CD4-positive, alpha-beta T cell treated with Interferon alpha-2 for 1 hour (primary cell): Measurements from ENCODE around the gene MPV17L2.
A peak's percentile ranks its signal among the peaks of the same experiment; 100 is the strongest.

Experiments
- DNase-seq, 2 donors: peaks; one replicate each; pipeline ENCODE4 v3.0.0-alpha.2; 2020 to 2022

Gene MPV17L2

DNA sequence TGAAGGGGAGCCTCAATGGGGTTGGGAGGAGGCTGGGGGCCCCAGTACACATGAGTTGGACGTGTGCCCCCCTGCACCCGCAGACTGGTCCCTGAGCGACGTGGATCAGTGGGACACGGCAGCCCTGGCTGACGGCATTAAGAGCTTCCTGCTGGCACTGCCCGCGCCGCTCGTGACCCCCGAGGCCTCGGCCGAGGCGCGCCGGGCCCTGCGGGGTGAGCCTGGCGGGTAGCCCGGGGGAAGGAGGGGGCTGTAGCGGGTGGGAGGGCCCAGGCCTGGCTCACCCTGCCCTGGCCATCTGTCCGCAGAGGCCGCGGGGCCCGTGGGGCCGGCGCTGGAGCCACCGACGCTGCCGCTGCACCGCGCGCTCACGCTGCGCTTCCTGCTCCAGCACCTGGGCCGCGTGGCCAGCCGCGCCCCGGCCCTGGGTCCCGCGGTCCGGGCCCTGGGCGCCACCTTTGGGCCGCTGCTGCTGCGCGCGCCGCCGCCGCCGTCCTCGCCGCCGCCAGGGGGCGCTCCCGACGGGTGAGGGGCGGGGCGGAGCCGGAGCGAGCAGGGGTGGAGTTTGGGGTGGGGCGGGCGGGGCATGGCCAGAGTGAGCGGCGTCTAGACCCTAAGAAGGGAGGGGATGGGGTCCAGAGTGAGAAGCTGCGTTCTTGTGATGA is 31.9 kb upstream of the MPV17L2 start:
- peak; percentile 74 to 88 for DNase-seq

DNA sequence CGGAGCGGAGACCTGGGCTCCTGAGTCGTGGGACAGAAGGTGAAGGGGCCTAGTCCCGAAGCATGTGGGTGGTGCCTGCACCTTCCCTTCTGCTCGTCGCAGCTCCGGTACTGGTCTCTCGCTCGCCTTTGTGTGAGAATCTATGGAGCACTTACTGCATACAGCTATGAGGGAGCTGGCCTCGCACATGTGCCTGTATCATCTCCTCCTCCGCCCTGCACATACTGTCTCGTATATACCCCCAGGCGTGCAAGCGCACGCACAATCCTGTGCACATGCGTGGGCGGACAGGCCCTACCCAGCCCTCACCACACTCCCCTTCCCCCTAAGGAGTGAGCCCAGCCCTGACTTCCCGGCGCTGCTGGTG is 31.4 kb upstream of the MPV17L2 start:
- no peak for DNase-seq

DNA sequence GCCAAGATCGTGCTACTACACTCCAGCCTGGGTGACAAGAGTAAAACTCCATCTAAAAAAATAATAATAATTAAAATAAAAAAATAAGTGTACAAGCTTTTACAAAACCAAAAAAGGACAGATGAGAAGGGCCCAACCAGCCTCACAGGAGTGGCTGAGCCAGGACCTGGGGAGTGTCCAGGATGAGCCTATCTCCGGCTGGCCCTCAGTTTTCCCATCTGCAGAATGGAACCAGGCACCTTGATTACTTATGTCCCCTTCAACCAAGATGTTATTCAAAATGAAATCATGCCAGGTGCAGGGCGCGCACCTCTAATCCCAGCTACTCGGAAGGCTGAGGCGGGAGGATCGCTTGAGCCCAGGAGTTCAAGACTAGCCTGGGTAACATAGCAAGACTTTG is 28.9 kb upstream of the MPV17L2 start:
- DNase-seq = no peak

DNA sequence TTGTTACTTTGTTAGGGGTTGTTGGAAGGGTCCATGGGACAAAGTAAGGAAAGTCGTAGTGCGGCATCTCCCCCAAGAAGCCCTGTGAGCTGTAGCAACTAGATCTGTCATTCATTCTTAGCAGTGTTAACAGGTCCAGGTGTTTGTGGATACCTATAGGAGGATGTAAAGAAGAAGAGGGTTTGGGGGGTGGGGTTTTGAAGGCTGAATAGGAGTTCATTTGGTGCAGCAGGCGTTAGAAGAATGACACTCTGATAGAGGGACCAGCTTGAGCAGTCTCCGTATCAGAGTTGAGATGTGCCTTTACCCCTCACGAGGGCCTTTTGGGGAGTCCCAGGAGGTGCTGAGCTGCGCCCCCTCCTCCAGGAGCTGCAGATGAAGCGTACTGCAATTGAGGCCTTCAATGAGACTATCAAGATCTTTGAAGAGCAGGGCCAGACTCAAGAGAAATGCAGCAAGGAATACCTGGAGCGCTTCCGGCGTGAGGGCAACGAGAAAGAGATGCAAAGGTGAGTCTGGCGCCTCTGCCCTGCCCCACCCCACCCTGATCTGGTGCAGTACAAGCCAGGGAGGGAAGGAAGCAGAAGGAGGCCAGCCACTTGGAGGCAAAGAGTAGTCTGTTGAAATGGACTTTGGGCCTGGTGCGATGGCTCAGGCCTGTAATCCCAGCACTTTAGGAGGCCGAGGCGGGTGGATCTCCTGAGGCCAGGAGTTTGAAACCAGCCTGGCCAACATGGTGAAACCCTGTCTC is 27.0 kb upstream of the MPV17L2 start:
- no peak for DNase-seq

DNA sequence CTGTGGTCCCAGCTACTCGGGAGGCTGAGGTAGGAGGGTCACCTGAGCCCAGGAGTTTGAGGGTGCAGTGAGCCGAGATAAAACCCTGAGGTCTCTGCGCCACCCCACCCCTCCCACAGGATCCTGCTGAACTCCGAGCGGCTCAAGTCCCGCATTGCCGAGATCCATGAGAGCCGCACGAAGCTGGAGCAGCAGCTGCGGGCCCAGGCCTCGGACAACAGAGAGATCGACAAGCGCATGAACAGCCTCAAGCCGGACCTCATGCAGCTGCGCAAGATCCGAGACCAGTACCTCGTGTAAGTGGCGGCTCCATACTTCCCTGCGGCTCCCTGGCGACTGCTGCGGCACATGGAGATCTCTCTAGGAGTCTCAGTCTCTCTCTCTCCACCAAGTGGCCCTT is 26.0 kb upstream of the MPV17L2 start:
- no peak for DNase-seq

DNA sequence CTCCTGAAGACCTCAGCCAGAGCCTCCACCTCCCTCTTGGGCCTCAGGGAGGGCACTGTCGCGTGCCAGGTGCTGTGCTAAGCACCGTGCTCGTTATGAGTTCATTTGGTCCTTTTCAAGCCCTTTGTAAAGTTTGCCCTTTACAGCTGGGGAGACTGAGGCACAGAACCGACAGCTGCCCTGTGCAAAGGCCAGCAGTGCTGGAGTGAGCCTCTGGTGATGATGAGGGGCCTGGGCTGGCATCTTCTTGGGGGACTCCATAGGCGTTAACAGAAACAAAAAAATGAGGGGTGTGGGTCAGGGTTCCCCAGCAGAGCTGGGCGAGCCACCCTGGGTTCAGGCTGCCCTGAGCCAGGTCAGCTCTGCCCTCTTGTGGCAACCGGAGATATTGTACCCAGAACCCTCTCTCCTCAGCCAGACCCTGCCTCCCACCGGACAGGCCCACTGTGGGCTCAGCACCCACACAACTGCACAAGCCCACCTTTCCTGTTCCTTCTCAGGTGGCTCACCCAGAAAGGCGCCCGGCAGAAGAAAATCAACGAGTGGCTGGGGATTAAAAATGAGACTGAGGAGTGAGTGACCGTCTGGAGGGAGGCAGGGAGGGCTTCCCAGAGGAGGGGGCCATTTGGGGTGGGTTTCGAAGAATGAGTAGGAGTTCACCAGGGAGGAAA is 24.9 kb upstream of the MPV17L2 start:
- peak; percentile 68 to 72 for DNase-seq

DNA sequence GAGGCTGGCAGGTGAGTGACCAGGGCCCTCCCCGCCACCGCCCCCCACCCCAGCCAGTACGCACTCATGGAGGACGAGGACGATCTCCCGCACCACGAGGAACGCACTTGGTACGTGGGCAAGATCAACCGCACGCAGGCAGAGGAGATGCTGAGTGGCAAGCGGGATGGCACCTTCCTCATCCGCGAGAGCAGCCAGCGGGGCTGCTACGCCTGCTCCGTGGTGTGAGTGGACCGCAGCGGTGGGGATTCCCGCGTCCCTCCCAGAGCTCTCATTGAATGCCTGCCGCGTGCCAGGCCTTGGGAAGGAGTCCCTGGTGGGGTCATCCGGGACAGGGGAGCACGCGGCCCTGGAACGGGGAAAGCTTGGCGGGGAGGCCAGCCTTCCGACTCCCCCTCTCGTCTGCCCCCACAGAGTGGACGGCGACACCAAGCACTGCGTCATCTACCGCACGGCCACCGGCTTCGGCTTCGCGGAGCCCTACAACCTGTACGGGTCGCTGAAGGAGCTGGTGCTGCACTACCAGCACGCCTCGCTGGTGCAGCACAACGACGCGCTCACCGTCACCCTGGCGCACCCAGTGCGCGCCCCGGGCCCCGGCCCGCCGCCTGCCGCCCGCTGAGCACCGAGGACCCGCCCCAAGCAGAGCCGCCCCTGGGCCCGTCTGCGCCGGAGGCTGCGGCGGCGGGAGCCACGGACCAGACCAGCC is 24.2 kb upstream of the MPV17L2 start:
- no peak for DNase-seq

DNA sequence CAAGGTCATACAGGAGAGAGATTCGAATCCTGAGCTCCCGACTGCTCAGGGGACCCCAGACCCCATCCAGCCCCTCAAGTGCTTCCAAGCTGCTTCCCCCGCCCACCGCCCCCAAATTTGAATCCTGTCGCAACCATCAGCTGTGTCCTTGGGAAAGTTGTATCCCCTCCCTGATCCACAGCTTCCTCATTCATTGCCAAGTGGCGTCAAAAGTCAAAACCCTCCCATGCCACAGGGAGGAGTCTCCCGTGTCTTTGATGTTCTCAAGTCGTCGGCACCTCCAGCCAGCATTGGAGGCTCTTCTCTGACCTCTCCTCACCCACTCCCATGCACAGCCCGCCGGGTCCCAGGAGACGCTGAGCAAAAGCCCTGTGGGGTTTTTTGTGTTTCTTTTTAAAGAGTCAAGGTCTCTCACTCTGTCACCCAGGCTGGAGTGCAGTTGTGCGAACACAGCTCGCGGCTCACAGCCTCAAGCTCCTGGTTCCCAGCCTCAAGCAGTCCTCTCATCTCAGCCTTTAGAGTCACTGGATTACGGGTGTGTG is 22.2 kb upstream of the MPV17L2 start:
- DNase-seq = peak in 1 of 2 donors; percentile 60

DNA sequence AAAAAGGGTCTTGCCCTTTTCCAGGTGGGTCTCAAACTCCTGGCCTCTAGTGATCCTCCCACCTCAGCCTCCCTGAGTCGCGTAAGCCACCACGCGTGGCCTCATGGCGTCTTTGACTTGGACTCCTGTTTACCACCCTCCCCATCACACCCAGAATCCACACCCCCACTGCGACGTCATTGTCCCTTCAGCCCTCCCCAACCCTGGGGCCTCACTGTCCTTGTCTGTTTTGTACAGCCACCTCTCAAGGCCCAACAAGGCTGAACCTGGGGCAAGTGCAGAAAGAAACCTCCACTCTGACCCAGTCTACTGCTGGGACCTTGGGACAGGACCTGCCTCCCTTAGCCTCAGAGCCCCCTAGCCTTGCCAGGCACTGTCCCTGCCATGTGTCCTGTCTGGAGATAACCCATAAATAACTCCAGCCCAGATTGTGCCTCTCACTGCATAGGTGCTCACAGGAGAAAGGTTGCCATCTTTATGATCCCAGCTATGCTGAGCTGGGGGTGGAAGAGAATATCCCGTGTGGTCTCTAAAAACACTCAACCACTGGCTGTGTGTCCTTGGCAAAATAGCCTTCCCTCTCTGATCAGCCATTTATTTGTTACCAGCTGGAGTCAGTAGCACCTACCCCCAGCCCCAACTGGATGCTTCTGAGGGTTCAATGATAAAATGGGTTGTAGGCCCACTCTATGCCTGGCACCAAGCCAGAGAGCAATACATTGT is 21.3 kb upstream of the MPV17L2 start:
- DNase-seq = peak in 1 of 2 donors; percentile 33

DNA sequence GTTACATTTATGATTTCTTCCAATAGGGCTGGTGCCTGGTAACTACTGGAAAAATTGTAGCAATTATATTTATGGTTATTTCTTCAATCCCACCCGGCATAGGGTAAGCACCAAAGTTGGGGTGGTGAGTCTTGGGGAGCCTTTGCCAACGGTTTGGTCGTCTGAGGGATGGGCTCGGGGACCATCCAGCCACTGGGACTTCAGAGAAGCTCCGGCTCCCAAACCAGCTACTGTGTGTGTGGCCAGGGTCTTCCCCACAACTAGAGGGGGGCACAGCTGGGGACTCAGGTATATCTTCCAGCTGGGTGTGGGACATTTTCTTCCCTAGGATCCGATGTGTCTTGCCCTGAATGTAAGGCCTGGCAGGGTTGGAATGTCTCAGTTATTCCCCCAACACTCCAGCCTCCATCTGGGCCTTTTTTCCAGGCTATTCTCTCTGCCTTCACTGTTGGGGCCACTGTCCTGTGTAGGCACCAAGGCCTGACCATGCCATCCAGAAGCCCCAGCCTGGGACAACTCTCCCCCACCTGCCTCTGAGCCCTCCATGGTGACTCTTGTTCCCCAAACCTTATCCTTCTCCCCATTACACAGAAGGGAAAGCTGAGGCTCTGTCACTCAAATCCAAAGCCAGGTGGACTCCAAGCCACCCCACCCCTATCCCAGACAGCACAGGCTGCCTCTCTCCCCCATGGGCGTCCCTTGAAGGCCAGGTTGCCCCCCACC is 20.5 kb upstream of the MPV17L2 start:
- no peak for DNase-seq

DNA sequence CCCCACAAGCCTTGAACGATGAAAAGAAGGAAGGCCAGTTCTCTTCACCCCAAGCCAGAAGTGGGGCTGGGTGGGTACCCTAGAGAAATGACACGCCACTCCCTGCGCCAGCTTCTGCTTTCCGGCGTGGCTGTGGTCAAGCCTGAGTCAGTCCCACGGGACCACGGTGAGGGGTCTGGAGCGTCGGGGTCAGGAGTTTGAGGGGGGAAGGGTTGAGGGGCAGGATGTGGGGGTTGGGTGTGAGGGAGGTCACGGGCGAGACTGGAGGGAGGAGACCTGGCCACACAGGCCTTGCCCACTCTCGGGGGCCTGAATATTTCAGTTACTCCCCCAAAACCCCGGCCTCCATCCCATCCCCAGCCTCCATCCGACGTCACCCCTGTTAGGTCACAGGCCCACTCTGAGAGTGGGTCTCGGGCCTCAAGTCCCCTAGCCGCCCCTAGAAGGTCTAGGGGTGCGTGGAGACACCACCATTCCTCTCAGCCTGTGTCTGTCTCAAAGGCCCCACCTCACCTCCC is 19.9 kb upstream of the MPV17L2 start:
- peak; percentile 31 to 83 for DNase-seq

DNA sequence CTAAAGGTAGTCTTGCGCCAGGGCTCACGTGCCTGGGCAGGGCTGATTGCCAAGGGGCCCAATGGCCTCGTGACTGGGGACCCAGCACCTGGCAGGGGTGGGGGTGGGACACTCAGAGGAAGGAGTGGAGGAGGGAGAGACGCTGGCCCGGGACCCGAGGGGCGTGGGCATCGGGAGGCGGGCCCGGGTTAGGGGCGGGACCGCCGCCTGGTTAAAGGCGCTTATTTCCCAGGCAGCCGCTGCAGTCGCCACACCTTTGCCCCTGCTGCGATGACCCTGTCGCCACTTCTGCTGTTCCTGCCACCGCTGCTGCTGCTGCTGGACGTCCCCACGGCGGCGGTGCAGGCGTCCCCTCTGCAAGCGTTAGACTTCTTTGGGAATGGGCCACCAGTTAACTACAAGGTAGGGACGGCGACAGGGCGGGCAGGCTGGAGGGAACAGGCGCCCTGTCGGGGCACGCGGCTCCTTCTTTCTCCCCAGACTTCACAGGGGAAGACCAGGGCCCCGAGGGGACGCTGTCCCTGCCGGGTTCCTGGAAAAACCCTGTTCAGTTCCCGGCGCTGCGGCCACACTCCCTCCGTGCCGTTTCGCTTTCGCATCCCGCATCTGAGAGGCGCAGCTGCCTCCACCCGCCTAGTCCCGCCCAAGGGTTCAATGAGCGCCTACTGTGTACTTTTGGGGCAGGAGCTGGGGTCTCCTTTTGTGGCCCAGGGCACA is 19.3 kb upstream of the MPV17L2 start, which contains the start of gene IFI30:
Gene IFI30 (plus strand): TSS at position 242 of the 717 bp plus-strand sequence. CDS start 29 bp downstream, at position 271.
- peak; percentile 72 to 89 for DNase-seq

DNA sequence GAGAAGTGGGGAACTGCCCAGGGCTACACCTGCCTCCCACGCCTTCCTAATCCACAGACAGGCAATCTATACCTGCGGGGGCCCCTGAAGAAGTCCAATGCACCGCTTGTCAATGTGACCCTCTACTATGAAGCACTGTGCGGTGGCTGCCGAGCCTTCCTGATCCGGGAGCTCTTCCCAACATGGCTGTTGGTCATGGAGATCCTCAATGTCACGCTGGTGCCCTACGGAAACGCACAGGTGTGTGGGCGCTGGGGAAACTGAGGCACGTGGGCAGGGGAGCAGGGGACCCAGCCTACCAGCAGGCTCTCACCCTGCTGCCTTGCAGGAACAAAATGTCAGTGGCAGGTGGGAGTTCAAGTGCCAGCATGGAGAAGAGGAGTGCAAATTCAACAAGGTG is 18.0 kb upstream of the MPV17L2 start:
- DNase-seq = no peak

DNA sequence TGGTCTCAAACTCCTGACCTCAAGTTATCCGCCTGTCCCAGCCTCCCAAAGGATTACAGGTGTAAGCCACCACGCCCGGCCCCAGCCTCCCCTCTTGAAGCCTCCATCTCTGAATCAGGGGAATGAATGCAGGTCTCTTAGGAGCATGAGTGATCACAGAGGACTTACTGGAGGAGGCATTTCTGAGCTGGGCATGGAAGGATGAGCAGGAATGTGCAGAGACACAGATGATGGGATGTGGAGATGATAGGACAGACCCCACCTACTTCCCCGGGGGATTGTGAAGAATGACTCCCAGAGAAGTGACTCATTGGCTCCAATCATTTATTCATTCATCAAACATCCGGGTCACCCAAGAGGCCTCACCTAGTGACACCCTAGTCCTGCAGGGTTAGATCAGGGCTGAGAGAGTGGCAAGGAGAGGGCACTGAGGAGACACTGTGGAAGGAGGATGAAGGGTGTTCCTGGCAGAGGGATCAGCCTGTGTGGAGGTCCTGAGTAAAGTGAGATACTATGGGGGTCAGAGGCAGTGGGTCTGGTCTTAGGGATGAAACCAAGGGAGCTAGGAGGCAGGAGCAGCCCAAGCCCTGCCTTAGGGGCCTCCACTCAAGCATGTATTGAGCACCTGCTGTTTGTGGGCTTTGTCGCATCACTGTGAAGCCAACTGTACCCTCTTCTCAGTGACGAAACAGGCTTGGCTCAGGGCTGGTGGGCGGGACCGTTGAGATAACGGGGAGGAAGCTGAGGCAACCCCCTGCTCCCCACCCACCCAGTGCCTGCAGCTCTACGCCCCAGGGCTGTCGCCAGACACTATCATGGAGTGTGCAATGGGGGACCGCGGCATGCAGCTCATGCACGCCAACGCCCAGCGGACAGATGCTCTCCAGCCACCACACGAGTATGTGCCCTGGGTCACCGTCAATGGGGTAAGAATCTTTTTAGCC is 16.4 kb upstream of the MPV17L2 start:
- no peak for DNase-seq

DNA sequence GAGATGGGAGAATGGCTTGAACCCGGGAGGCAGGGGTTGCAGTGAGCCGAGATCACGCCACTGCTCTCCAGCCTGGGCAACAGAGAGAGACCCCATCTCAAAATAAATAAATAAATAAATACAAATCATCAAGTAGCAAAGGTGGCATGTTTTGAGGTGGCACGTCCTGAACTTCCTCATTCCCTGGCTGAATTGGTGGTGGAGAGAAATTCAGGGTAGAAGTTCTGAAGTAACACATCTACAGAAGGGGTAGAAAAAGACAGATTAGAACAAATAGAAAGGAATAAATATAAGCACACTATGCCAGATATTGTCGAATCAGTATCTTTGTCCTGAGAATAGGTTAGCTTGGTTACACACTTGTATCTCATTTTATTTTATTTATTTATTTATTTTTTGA is 13.1 kb upstream of the MPV17L2 start:
- no peak for DNase-seq

DNA sequence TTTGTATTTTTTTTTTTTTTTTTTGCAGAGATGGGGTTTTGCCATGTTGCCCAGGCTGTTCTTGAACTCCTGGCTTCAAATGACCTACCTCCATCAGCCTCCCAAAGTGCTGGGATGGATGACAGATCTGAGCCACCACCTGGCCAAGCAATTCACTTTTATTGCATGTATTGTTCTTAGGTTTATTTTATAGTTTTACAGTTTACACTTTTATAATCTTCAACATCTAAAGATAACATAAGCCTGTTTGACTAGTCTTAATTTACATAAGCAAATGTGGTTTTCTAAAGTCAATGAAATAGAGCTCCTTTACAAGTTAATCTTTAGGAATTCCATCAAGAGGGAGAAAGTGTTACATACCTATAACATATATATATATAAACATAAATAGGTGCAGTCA is 9.5 kb upstream of the MPV17L2 start:
- no peak for DNase-seq

DNA sequence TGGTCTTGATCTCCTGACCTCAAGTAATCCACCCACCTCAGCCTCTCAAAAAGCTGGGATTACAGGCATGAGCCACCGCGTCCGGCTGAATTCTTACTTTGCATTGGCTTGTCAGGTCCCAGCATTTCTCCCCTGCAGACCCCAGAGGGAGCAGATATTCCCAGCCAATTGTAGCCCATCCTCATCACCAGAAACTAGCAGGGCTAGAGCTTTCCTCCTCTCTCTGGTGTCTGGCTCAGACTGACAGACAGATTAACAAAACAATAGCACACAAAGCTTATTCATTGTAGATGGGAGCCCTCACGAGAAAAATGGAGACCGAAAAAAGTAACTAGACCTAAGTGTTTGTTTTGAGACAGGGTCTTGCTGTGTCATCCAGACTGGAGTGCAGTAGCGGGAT is 7.5 kb upstream of the MPV17L2 start:
- no peak for DNase-seq

DNA sequence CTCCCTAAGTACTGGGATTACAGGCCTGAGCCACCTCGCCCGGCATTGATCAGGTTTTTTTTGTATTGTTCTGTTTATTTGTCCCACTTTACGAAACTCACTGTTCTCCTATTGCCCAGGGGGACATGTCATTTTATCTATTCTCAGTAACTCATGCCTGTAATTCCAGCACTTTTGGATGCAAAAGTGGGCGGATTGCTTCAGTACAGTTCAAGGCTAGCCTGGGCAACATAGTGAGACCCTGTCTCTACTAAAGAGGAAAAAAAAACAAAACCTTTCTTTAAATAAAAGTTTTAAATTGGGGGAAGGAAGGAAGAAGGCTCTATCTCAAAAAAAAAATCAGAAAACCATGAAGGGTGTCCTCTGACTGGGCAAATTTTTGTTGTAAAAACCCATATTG is 2.7 kb upstream of the MPV17L2 start:
- no peak for DNase-seq

DNA sequence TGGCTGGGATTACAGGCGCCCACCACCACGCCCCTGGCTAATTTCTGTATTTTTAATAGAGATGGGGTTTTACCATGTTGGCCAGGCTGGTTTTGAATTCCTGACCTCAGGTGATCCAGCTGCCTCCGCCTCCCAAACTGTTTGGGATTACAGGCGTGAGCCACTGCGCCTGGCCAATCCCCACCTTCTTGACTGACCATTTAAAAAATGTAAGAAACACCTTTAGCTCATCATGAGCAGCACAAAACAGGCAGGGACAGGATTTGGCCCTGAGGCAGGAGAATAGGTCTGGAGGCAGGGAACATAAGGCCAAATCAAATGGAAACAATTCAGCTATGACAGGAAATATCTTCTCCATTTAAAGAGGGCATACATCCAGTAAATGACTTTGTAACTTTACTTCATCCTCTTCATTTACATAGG is 1.4 kb upstream of the MPV17L2 start:
- no peak for DNase-seq
